ENCODE data around the gene EMP3. TPM values are rescaled to one million over a fixed set of nuclear protein-coding genes. Genes with fewer than 3 reads are reported as not detected.

Gene EMP3
- total and polyA plus RNA-seq, 9 of the 15 experiments (the other 6 are each of a cell fraction or from before 2014, with no cell fraction given) = 123 to 386 (median 296) TPM

DNA sequence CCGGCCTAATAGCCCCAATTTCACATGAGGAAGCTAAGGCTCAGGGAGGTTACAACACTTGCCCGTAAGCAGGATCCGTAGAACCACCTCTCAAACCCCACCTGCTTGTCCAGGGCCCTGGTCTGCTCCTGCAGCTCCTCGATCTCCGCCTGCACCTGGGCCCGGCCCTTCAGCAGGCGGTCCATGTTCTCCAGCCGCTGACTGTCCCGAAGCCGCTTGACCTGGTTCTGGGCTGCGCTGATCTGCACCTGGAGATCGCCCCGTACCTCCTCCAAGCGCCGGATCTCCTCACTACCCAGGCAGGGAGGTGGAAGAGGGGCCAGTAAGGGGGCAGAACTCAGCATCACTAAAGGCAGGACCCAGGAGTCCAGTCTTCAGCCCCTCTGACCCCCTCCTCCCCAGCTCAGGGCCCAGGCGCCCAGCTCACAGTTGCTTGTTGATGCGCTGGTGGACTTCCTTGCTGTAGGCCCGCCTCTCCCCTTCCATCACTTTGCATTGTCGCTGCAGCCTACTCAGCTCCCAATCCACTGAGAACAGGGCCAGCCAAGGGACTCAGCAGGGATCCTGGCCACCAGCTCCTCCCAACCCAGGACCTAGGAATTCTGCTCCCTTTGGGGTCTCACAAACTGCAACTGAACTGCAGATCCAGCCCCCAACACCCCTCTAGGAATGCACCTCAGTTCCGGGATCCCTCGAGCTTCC, 6.9 kb upstream of the EMP3 start (continued):
- TF ChIP-seq, protein P1, sequence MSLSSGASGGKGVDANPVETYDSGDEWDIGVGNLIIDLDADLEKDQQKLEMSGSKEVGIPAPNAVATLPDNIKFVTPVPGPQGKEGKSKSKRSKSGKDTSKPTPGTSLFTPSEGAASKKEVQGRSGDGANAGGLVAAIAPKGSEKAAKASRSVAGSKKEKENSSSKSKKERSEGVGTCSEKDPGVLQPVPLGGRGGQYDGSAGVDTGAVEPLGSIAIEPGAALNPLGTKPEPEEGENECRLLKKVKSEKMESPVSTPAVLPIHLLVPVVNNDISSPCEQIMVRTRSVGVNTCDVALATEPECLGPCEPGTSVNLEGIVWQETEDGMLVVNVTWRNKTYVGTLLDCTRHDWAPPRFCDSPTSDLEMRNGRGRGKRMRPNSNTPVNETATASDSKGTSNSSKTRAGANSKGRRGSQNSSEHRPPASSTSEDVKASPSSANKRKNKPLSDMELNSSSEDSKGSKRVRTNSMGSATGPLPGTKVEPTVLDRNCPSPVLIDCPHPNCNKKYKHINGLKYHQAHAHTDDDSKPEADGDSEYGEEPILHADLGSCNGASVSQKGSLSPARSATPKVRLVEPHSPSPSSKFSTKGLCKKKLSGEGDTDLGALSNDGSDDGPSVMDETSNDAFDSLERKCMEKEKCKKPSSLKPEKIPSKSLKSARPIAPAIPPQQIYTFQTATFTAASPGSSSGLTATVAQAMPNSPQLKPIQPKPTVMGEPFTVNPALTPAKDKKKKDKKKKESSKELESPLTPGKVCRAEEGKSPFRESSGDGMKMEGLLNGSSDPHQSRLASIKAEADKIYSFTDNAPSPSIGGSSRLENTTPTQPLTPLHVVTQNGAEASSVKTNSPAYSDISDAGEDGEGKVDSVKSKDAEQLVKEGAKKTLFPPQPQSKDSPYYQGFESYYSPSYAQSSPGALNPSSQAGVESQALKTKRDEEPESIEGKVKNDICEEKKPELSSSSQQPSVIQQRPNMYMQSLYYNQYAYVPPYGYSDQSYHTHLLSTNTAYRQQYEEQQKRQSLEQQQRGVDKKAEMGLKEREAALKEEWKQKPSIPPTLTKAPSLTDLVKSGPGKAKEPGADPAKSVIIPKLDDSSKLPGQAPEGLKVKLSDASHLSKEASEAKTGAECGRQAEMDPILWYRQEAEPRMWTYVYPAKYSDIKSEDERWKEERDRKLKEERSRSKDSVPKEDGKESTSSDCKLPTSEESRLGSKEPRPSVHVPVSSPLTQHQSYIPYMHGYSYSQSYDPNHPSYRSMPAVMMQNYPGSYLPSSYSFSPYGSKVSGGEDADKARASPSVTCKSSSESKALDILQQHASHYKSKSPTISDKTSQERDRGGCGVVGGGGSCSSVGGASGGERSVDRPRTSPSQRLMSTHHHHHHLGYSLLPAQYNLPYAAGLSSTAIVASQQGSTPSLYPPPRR (CRISPR knock-in tag; IDR thresholded peaks at IDR 0.05; ENCODE audit: borderline replicate concordance) = no peak
- TF ChIP-seq ZFP1 (CRISPR knock-in tag; IDR thresholded peaks at IDR 0.05) (no peak), NR2F6 (CRISPR knock-in tag; IDR thresholded peaks at IDR 0.05) (no peak), ATF7 (IDR thresholded peaks at IDR 0.05) (no peak), TRIM28 (IDR thresholded peaks at IDR 0.05) (no peak), CEBPB (tag; IDR thresholded peaks at IDR 0.05) (no peak), TAL1 (IDR thresholded peaks at IDR 0.05) (no peak)
- TF ChIP-seq, protein P2, sequence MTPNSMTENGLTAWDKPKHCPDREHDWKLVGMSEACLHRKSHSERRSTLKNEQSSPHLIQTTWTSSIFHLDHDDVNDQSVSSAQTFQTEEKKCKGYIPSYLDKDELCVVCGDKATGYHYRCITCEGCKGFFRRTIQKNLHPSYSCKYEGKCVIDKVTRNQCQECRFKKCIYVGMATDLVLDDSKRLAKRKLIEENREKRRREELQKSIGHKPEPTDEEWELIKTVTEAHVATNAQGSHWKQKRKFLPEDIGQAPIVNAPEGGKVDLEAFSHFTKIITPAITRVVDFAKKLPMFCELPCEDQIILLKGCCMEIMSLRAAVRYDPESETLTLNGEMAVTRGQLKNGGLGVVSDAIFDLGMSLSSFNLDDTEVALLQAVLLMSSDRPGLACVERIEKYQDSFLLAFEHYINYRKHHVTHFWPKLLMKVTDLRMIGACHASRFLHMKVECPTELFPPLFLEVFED (CRISPR knock-in tag; conservative IDR thresholded peaks at IDR 0.05) = no peak
- TF ChIP-seq, protein P3, sequence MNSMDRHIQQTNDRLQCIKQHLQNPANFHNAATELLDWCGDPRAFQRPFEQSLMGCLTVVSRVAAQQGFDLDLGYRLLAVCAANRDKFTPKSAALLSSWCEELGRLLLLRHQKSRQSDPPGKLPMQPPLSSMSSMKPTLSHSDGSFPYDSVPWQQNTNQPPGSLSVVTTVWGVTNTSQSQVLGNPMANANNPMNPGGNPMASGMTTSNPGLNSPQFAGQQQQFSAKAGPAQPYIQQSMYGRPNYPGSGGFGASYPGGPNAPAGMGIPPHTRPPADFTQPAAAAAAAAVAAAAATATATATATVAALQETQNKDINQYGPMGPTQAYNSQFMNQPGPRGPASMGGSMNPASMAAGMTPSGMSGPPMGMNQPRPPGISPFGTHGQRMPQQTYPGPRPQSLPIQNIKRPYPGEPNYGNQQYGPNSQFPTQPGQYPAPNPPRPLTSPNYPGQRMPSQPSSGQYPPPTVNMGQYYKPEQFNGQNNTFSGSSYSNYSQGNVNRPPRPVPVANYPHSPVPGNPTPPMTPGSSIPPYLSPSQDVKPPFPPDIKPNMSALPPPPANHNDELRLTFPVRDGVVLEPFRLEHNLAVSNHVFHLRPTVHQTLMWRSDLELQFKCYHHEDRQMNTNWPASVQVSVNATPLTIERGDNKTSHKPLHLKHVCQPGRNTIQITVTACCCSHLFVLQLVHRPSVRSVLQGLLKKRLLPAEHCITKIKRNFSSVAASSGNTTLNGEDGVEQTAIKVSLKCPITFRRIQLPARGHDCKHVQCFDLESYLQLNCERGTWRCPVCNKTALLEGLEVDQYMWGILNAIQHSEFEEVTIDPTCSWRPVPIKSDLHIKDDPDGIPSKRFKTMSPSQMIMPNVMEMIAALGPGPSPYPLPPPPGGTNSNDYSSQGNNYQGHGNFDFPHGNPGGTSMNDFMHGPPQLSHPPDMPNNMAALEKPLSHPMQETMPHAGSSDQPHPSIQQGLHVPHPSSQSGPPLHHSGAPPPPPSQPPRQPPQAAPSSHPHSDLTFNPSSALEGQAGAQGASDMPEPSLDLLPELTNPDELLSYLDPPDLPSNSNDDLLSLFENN (IDR thresholded peaks at IDR 0.05; ENCODE audit: low read depth in 2 of 2, low read length in 2 of 2) = no peak

All from K562 (cell line).